LNCAP (cell line): Measurements from ENCODE around the gene WARS2.

Source experiments
- CTCF ChIP-seq: fragments of 450-650 bp; IDR thresholded peaks from 2 replicates; pipeline ENCODE4 v1.5.1; 2017; ENCODE audit warnings: mild to moderate bottlenecking

Gene WARS2

GRCh38 chr1:119143706-119144105 is 3.3 kb upstream of the WARS2 start:
- no peak for TF ChIP-seq CTCF

- no peak for TF ChIP-seq CTCF
Measured at GRCh38 chr1:119141660-119142059, 1.2 kb upstream of the WARS2 start.

GRCh38 chr1:119141020-119141424 is 569 bp upstream of the WARS2 start:
- TF ChIP-seq CTCF = peak; percentile 51

- no peak for TF ChIP-seq CTCF
Measured at GRCh38 chr1:119139857-119140176, 636 bp downstream of the WARS2 start.

GRCh38 chr1:119139403-119139802 is 1.1 kb downstream of the WARS2 start:
- no peak for TF ChIP-seq CTCF

GRCh38 chr1:119136401-119136800 is 4.1 kb downstream of the WARS2 start:
- TF ChIP-seq CTCF = no peak

- no peak for TF ChIP-seq CTCF
Measured at GRCh38 chr1:119133987-119134386, 6.5 kb downstream of the WARS2 start.

- TF ChIP-seq CTCF = no peak
Measured at GRCh38 chr1:119132179-119132578, 8.3 kb downstream of the WARS2 start.
